ENCODE data around the gene FBXW7. TPM values are rescaled to one million over a fixed set of nuclear protein-coding genes. Genes with fewer than 3 reads are reported as not detected.

Gene FBXW7
- total RNA-seq, 1 experiment from 2014 or later: 27.1 TPM

DNA sequence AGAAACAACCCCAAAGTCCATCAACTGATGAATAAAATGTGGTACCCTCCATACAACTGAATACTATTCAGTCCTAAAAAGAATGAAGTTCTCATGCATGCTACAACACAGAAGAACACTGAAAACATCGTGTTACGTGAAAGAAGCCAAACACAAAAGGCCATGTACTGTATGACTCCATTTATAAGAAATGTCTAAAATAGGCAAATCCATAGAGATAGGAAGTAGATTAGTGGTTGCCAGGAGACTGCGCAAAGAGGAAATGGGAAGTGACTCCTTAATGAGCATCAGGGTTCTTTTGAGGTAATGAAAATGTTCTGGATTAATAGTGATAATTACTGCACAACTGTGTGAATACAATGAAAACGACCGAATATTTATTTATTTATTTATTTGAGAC is 23.4 kb downstream of the FBXW7 start:
- H3K27ac ChIP-seq (ENCODE audit: insufficient read length, low read depth, low read length): no peak overlapping the region
- no peaks in the 10 kb centered on the region for H4K20me1 ChIP-seq (ENCODE audit: control insufficient read depth, insufficient read depth, insufficient read length)
- H3K14ac ChIP-seq (ENCODE audit: insufficient read depth, low read length): no peak overlapping the region
- Mint-ChIP-seq H3K4me1 (peaks cover 30 to 38% of the 10 kb centered on the region in 2 experiments), H3K27ac (no peak overlapping the region), H3K9me3 (no peaks in the 10 kb centered on the region), H3K36me3 (ENCODE audit: insufficient read depth in 1 of 3, low read depth in 3 of 3) (no peaks in the 10 kb centered on the region), H3K27me3 (ENCODE audit: low read depth) (no peaks in the 10 kb centered on the region), H3K4me3 (no peak overlapping the region)
- no peak overlapping the region for H3K56ac ChIP-seq (ENCODE audit: insufficient read length, low read depth, low read length)
- no peak overlapping the region for H3T11ph ChIP-seq (ENCODE audit: low read length)
- H3K79me1 ChIP-seq (ENCODE audit: insufficient read depth, low read depth, low read length, poor library complexity, severe bottlenecking): peaks cover 2% of the 10 kb centered on the region
- H2BK120ac ChIP-seq (ENCODE audit: low read depth, low read length, poor library complexity, severe bottlenecking): no peak overlapping the region
- no peak overlapping the region for H4K5ac ChIP-seq (ENCODE audit: insufficient read length, low read depth, low read length)
- no peak overlapping the region for H4K8ac ChIP-seq (replicated peaks; ENCODE audit: insufficient read length, low read depth, low read length)
- peaks cover 2% of the 10 kb centered on the region; the same call in 1 of the 2 replicates for H3K79me2 ChIP-seq (ENCODE audit: insufficient read depth, low read length)
- H3K27me3 ChIP-seq (ENCODE audit: insufficient read depth, low read length): no peaks in the 10 kb centered on the region
- TF ChIP-seq, protein P1, sequence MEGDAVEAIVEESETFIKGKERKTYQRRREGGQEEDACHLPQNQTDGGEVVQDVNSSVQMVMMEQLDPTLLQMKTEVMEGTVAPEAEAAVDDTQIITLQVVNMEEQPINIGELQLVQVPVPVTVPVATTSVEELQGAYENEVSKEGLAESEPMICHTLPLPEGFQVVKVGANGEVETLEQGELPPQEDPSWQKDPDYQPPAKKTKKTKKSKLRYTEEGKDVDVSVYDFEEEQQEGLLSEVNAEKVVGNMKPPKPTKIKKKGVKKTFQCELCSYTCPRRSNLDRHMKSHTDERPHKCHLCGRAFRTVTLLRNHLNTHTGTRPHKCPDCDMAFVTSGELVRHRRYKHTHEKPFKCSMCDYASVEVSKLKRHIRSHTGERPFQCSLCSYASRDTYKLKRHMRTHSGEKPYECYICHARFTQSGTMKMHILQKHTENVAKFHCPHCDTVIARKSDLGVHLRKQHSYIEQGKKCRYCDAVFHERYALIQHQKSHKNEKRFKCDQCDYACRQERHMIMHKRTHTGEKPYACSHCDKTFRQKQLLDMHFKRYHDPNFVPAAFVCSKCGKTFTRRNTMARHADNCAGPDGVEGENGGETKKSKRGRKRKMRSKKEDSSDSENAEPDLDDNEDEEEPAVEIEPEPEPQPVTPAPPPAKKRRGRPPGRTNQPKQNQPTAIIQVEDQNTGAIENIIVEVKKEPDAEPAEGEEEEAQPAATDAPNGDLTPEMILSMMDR (conservative IDR thresholded peaks at IDR 0.05): no peak
- WGBS (ENCODE audit: extremely low coverage, insufficient read length, low lambda C conversion rate): no CpG with 5 or more reads among the region's 5 CpGs
- no peak overlapping the region for H2BK15ac ChIP-seq (ENCODE audit: low read depth, low read length)
- H2BK5ac ChIP-seq (ENCODE audit: insufficient read length, low read length): no peak overlapping the region
- H2BK12ac ChIP-seq (ENCODE audit: insufficient read length, low read depth, low read length): no peak overlapping the region
- H3K4me1 ChIP-seq (ENCODE audit: insufficient read depth, low read length): no peaks in the 10 kb centered on the region
- H3K23me2 ChIP-seq (ENCODE audit: insufficient read length, low read depth, low read length, poor library complexity, severe bottlenecking): no peaks in the 10 kb centered on the region
- no peak overlapping the region for H3K18ac ChIP-seq (ENCODE audit: insufficient read length, low read depth, low read length)
- no peak overlapping the region for H4K91ac ChIP-seq (ENCODE audit: insufficient read length, low read depth, low read length)
- H2AFZ ChIP-seq (ENCODE audit: low read length): no peak overlapping the region
- no peak overlapping the region for H2AK5ac ChIP-seq (ENCODE audit: insufficient read length, low read length)
- H2BK20ac ChIP-seq (ENCODE audit: low read depth, low read length, poor library complexity, severe bottlenecking): no peak overlapping the region
- no peak overlapping the region for H3K4ac ChIP-seq (ENCODE audit: low read depth, low read length)
- no peaks in the 10 kb centered on the region for H3K9me3 ChIP-seq (ENCODE audit: control insufficient read depth, low read depth, low read length)
- DNase-seq: no peak
- no peak overlapping the region for H3K9ac ChIP-seq (ENCODE audit: extremely low read depth, insufficient read length, low read length)
- no peak overlapping the region for H3K4me2 ChIP-seq (ENCODE audit: insufficient read depth, insufficient read length, low read length)
- H3K23ac ChIP-seq (ENCODE audit: insufficient read length, low read depth, low read length): no peak overlapping the region
